ENCODE data around the gene STX16. TPM values are rescaled to one million over a fixed set of nuclear protein-coding genes. Genes with fewer than 3 reads are reported as not detected.
A peak's percentile ranks its signal among the peaks of the same experiment; 100 is the strongest.

Gene STX16
- polyA plus RNA-seq, 6 donors from 2014 or later = 15.7 to 35.7 (median 20.8) TPM

GRCh38 chr20:58698741-58699622, 47.9 kb downstream of the STX16 start:
- no peak for DNase-seq
- no peak overlapping the region for H3K4me3 Mint-ChIP-seq
- H3K4me1 Mint-ChIP-seq = peaks cover 0 to 4% (median 3%) of the 10 kb centered on the region in 3 donors
- H3K36me3 Mint-ChIP-seq = peaks cover 15 to 16% of the 10 kb centered on the region in 2 donors
- no peaks in the 10 kb centered on the region for H3K9me3 Mint-ChIP-seq
- no peaks in the 10 kb centered on the region for H3K27me3 Mint-ChIP-seq
- no peak for ATAC-seq (ENCODE audit: low read depth in 2 of 2)
- H3K27ac Mint-ChIP-seq = no peak overlapping the region

DNA sequence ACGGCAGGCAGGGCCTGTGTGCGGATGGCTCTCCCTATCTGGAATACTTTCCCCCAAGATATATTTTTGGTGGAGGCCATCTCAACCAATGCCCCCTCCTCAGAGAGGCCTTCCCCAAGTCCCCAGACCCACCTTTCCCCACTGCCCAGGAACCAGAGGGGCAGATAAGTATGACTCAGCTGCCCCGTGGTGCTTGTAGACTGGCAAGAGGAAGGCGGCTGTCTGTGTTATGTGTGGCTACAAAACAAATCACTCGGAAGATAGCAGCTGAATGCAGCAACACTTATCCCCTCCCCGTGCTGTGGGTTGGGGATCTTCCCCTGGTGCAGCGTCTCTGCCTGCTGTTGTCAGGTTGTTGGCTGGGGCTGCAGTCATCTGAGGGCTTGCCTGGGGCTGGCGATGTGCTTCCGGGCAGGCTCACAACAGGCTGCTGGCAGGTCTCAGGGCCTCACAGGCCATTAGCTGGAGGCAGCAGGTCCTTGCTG, 48.6 kb downstream of the STX16 start:
- H3K36me3 Mint-ChIP-seq = peaks cover 16 to 18% of the 10 kb centered on the region in 2 donors
- peak overlapping the region in 1 of 6 donors; percentile 33 for H3K27ac Mint-ChIP-seq

DNA sequence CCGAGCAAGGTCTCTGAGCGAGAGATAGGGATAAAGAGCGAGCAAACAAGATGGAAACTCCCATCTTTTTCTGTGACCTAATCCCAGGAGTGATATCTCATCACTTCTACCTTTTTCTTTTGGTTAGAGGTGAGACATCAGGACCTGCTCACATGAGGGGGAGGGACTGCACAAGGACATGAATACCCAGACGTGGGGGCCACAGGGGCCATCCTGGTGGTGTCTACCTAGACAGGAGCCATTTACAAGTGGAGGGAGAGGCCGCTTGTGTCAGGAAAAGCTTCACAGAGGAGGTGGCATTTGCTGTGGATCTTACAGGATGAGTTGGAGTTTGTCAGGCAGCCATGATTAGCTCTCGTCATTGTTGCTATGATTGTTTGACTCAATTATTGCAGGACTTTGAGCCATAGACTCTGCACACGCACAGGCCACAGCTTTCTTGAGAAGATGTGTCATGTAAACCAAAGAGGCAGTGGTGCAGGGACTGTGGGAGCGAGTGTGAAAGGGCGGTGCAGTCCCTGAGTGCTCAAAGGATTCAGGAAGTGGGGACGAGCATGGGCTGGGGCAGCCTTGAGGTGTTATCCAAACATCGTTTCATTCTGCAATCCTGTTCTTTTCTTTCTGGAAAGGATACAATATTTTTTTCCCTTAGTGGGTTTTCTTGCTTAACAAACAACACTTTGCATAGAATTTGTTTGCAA, 49.2 kb downstream of the STX16 start:
- H3K36me3 Mint-ChIP-seq = peaks cover 16 to 22% of the 10 kb centered on the region in 2 donors
- H3K27me3 Mint-ChIP-seq = no peaks in the 10 kb centered on the region
- ATAC-seq (ENCODE audit: low read depth in 2 of 2) (no peak), DNase-seq (no peak)
- H3K27ac Mint-ChIP-seq = peak overlapping the region in 2 of 6 donors; percentile 33 to 84
- H3K4me1 Mint-ChIP-seq = no peaks in the 10 kb centered on the region
- H3K4me3 Mint-ChIP-seq = no peak overlapping the region
- H3K9me3 Mint-ChIP-seq = no peaks in the 10 kb centered on the region

More for the DNA sequence above, 48.6 kb downstream of the STX16 start:
- Mint-ChIP-seq H3K4me3 (no peak overlapping the region), H3K4me1 (no peaks in the 10 kb centered on the region), H3K9me3 (no peaks in the 10 kb centered on the region), H3K27me3 (no peaks in the 10 kb centered on the region)
- DNase-seq (no peak), ATAC-seq (ENCODE audit: low read depth in 2 of 2) (no peak)

DNA sequence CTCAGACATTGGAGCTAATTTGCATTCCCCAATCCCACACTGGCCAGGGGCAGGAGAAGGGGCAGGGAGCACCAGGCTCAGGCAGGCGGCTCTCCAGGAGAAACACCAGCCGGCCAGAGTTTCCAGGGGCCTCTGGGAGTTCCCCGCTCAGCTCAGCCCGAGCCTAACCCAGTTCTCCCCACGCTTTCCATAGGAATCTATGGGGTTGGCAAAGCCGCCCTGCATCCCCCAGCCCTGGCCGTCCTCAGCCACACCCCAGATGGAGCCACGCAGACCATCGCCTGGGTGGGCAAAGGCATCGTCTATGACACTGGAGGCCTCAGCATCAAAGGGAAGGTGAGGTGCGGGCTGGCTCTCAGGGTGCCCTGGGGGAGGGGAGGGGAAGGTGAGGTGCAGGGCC, 49.7 kb downstream of the STX16 start:
- Mint-ChIP-seq H3K36me3 (peaks cover 16 to 22% of the 10 kb centered on the region in 2 donors), H3K27ac (peak overlapping the region in 1 of 6 donors; percentile 24), H3K9me3 (no peaks in the 10 kb centered on the region), H3K4me3 (no peak overlapping the region), H3K4me1 (no peaks in the 10 kb centered on the region), H3K27me3 (no peaks in the 10 kb centered on the region)
- no peak for DNase-seq
- no peak for ATAC-seq (ENCODE audit: low read depth in 2 of 2)

DNA sequence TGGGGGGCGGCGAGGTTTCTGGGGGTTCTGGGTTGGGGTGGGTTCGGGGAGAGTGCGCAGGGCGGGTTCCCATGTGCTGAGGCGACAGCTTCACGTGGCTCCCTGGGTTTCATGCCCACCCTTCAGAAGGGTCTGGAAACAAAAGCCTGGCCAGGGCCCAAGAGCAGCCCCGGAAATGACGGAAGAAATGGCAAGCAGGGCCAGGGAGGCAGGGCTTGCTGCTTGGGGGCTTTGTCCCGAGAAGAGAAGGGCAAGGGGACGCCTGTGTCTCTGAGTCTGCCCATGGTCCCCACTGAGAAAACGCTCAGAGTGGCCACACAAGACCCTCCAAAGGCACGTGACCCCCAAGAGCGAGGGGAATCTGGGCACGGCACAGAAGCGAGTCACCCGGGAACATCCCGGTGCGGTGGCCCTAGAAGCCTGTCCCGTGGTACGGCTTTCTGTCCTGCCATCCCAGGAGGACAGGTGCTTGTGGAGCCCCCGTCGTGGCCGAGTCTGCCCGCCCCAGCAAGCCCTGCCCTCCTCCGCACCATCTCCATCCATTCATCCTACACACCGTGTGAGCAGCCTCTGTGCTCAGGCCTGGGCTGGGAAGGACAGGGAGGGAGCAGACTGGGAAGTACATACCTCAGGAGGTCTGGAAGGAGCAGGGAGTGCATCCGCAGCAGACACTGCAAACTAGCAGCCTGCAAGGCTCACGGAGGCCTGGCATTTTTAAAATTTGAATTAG, 50.5 kb downstream of the STX16 start:
- Mint-ChIP-seq H3K4me3 (no peak overlapping the region), H3K27me3 (no peaks in the 10 kb centered on the region), H3K9me3 (no peaks in the 10 kb centered on the region), H3K4me1 (no peaks in the 10 kb centered on the region), H3K27ac (no peak overlapping the region), H3K36me3 (peaks cover 16 to 22% of the 10 kb centered on the region in 2 donors)
- no peak for DNase-seq
- no peak for ATAC-seq (ENCODE audit: low read depth in 2 of 2)

DNA sequence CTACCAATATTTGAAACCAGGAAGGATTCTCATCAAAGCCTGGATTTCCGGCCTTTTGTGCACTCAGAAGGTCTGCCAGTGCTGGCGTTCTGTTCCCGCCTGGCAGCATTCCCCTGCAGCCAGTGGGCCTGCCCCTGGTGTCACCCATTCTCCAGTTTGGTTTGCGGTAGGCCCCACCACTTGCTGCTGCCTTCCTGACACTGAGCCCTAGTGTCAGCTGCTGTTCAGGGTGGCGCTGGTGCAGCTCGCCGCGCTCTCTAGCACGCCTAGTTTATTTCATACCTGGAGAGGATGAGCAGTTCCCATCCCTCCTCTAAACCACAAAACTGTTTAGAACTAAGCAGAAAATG, 51.1 kb downstream of the STX16 start:
- Mint-ChIP-seq H3K27me3 (no peaks in the 10 kb centered on the region), H3K36me3 (peaks cover 16 to 22% of the 10 kb centered on the region in 2 donors), H3K4me1 (no peaks in the 10 kb centered on the region), H3K9me3 (no peaks in the 10 kb centered on the region), H3K27ac (no peak overlapping the region), H3K4me3 (no peak overlapping the region)
- ATAC-seq (ENCODE audit: low read depth in 2 of 2) (no peak), DNase-seq (no peak)

DNA sequence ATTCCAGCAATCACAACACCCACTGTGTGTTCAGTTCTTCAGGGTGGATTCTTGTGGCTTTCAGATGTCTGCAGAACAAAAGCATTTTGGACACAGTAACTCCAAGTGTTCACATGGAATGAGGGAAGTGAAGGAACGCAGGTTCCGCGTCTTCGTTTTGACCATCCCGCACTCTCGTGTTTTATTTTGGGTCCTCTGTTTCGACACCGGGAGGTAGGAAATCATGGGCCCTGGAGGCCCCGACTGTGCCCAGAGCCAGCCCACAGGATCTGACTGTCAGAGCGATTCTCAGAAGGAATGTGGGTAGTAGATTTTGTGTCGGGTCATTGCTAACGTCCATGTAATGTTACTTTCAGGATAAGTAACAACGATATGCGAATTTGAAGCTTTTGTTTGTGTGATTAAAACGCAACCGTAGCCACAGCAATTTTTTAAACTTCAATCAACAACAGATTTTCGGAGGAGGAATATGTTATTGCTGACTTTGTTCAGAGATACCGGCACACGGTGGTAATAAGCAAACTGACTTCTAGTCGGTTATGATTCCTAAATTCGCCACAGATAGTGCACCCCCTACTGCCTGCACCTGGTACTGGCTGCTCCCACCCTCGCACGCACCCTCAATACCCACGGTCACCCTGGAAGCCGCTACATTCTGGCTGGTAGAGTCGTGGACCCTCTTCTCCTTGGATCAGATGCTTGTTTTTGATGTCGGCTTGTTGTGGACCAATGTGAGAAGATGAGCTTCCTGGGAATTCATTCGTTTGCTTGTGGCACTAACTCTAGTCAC, 52.0 kb downstream of the STX16 start:
- no peak overlapping the region for H3K27ac Mint-ChIP-seq
- ATAC-seq (ENCODE audit: low read depth in 2 of 2) = no peak
- no peak for DNase-seq
- H3K4me1 Mint-ChIP-seq = no peaks in the 10 kb centered on the region
- H3K4me3 Mint-ChIP-seq = no peak overlapping the region
- H3K36me3 Mint-ChIP-seq = peaks cover 16 to 22% of the 10 kb centered on the region in 2 donors
- no peaks in the 10 kb centered on the region for H3K27me3 Mint-ChIP-seq
- H3K9me3 Mint-ChIP-seq = no peaks in the 10 kb centered on the region

GRCh38 chr20:58703765-58704371, 52.8 kb downstream of the STX16 start:
- no peaks in the 10 kb centered on the region for H3K4me1 Mint-ChIP-seq
- no peak overlapping the region for H3K27ac Mint-ChIP-seq
- no peak for DNase-seq
- H3K27me3 Mint-ChIP-seq = no peaks in the 10 kb centered on the region
- H3K36me3 Mint-ChIP-seq = peaks cover 16 to 22% of the 10 kb centered on the region in 2 donors
- H3K9me3 Mint-ChIP-seq = no peaks in the 10 kb centered on the region
- H3K4me3 Mint-ChIP-seq = no peak overlapping the region
- no peak for ATAC-seq (ENCODE audit: low read depth in 2 of 2)

DNA sequence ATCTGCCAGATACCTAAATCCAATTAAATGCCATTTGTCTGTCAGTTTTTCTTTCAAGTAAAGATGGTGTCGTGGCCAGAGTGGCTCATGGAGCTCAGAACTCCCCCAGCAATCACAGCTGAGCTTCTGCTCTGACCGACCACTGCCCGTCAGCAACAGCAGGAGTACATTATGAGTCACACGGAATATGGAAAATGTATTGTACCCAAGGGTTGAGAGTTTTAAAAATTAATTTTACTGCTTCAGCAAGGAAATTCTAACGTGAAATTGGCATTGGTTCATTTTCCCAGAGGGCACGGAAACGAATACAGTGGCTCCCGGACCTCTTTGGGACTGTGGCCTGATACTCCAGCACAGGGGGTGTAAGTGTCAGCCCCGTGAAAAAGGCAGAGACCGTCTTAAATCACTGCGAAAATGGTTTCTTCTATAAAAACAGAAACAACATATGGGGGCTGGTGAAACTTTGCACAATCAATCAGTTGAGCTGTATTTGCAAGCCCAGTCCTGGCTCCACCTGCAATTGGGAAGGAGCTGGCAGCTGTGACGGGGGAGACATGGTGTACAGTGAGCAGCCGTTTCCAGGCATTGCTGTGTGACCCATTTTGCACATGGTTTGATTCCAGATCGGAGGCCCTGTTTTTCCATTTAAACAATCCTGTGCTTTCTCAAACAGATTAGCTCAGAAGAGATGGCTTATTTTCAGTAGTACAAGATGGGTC, 54.3 kb downstream of the STX16 start:
- H3K36me3 Mint-ChIP-seq = peaks cover 16 to 22% of the 10 kb centered on the region in 2 donors
- no peaks in the 10 kb centered on the region for H3K9me3 Mint-ChIP-seq
- H3K4me1 Mint-ChIP-seq = no peaks in the 10 kb centered on the region
- ATAC-seq (ENCODE audit: low read depth in 2 of 2) = no peak
- DNase-seq = no peak
- H3K27ac Mint-ChIP-seq = no peak overlapping the region
- no peaks in the 10 kb centered on the region for H3K27me3 Mint-ChIP-seq
- H3K4me3 Mint-ChIP-seq = no peak overlapping the region

GRCh38 chr20:58706150-58706892, 55.2 kb downstream of the STX16 start:
- DNase-seq (no peak), ATAC-seq (ENCODE audit: low read depth in 2 of 2) (no peak)
- Mint-ChIP-seq H3K9me3 (no peaks in the 10 kb centered on the region), H3K27me3 (no peaks in the 10 kb centered on the region), H3K4me1 (no peaks in the 10 kb centered on the region), H3K36me3 (peaks cover 16 to 22% of the 10 kb centered on the region in 2 donors), H3K4me3 (no peak overlapping the region), H3K27ac (no peak overlapping the region)

DNA sequence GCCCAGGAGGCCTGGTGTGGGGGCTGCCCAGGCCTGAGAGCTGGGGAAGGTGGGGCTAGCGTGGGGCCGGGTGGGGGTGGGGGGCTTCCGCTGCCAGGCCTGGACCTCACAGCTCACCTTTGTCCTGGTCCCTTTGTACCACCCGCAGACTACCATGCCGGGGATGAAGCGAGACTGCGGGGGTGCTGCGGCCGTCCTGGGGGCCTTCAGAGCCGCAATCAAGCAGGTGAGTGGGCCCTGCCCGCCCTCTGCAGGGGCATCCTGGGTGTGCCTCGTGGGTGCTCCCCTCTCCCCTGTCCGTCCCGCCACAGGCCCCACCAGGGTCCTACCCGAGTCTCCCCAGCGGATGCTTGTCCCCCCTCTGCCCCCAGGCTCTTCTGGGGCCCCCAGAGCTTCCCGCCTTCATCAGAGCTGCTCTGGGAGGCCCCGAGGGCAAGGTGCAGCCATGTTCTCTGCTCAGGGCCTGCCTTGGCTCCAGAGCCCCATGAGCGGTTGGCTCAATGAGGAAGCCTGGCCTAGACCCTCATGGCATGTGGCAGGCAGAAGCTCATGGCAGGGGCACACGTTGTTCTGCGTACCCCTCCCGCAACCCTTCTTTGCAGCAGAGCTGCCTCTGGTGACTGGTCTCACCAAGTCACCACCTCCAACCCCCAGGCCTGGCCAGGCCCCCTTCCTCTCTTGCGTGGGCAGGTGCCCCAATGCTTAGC, 56.0 kb downstream of the STX16 start:
- H3K4me3 Mint-ChIP-seq = no peak overlapping the region
- no peaks in the 10 kb centered on the region for H3K27me3 Mint-ChIP-seq
- H3K9me3 Mint-ChIP-seq = no peaks in the 10 kb centered on the region
- ATAC-seq (ENCODE audit: low read depth in 2 of 2) (no peak), DNase-seq (no peak)
- H3K27ac Mint-ChIP-seq = no peak overlapping the region
- H3K36me3 Mint-ChIP-seq = peaks cover 16 to 22% of the 10 kb centered on the region in 2 donors
- H3K4me1 Mint-ChIP-seq = no peaks in the 10 kb centered on the region
